ENCODE results near the gene PAQR4.

The PAQR4 gene

DNA sequence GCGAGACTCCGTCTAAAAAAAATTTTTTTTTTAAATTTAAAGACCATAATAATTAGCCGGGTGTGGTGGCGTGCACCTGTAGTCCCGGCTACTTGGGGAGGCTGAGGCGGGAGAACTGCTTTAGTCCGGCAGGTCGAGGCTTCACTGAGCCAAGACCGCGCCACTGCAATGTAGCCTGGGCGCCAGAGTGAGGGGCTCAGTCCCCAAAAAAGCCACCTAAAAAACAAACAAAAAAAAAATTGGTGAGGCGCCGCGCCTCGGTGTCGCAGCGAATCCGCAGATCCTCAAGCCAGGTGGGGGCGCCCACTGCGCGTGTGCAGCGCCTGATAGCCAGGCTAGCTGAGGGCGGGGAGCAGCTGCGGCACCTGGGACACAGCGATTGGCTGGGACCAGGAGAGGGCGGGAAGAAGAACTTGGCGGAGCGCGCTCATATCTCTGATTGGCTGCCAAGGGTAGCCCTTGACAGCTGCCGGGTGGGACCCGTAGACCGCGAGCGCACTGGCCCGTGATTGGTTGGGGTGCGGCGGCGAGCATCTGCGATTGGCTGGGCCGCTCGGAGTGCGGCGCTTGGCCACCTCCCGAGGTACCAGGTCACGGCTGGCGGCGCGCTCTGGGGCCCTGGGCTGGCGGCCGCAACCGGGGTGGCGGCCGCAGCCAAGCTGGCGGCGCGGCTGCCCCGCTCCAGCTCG is 34.6 kb downstream of the PAQR4 start:
- TF ChIP-seq, protein P1, sequence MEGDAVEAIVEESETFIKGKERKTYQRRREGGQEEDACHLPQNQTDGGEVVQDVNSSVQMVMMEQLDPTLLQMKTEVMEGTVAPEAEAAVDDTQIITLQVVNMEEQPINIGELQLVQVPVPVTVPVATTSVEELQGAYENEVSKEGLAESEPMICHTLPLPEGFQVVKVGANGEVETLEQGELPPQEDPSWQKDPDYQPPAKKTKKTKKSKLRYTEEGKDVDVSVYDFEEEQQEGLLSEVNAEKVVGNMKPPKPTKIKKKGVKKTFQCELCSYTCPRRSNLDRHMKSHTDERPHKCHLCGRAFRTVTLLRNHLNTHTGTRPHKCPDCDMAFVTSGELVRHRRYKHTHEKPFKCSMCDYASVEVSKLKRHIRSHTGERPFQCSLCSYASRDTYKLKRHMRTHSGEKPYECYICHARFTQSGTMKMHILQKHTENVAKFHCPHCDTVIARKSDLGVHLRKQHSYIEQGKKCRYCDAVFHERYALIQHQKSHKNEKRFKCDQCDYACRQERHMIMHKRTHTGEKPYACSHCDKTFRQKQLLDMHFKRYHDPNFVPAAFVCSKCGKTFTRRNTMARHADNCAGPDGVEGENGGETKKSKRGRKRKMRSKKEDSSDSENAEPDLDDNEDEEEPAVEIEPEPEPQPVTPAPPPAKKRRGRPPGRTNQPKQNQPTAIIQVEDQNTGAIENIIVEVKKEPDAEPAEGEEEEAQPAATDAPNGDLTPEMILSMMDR (IDR thresholded peaks at IDR 0.05; ENCODE audit: extremely low read depth, missing control alignments) = peak; percentile 61
- DNase-seq (ENCODE audit: low spot score) = peak; percentile 99

DNA sequence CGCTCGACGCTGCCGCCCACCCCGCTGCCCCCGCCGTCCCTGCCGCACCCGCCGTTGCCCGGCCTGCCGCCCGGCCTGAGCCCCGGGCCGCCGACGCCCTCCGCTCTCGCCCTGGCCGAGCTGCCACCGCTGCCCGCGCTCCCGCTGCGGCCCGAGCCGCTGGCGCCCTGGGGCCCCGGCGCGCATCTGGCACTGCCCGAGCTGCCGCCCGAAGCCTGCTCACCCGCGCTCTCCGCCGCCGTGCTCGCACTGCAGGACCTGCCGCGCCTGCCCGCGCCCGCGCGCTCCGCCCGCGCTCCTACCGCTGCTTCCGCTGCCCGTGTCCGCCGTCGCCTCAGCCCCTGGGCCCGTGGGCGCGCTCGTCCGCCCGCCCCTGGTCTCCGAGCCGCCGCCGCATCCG is 35.2 kb downstream of the PAQR4 start:
- TF ChIP-seq, protein P1 (IDR thresholded peaks at IDR 0.05; ENCODE audit: extremely low read depth, missing control alignments) = no peak
- DNase-seq (ENCODE audit: low spot score) = no peak

DNA sequence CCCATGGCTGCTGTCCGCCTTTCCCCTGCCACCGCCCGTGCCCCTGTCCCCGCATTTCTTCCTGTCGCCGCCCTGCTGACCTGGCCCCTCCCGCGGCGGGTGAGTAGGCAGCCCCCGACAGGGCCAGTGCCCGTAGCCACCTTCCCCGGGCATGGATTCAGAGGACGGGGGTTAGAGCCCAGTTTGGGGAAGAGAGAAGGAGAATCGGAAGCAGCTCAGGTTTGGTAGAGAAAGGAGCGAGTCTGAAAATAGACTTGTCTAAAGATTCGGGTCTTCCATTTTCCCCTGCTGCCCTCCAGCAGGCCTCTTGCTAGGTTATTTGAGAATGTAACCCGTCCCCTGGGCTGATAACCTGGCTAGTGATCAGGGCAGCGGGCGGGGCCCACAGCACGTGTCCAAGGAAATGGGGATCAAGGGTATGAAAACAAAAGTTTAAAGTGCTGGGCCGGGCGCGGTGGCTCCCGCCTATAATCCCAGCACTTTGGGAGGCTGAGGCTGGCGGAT is 35.7 kb downstream of the PAQR4 start:
- no peak for DNase-seq (ENCODE audit: low spot score)
- TF ChIP-seq, protein P1 (IDR thresholded peaks at IDR 0.05; ENCODE audit: extremely low read depth, missing control alignments) = no peak

DNA sequence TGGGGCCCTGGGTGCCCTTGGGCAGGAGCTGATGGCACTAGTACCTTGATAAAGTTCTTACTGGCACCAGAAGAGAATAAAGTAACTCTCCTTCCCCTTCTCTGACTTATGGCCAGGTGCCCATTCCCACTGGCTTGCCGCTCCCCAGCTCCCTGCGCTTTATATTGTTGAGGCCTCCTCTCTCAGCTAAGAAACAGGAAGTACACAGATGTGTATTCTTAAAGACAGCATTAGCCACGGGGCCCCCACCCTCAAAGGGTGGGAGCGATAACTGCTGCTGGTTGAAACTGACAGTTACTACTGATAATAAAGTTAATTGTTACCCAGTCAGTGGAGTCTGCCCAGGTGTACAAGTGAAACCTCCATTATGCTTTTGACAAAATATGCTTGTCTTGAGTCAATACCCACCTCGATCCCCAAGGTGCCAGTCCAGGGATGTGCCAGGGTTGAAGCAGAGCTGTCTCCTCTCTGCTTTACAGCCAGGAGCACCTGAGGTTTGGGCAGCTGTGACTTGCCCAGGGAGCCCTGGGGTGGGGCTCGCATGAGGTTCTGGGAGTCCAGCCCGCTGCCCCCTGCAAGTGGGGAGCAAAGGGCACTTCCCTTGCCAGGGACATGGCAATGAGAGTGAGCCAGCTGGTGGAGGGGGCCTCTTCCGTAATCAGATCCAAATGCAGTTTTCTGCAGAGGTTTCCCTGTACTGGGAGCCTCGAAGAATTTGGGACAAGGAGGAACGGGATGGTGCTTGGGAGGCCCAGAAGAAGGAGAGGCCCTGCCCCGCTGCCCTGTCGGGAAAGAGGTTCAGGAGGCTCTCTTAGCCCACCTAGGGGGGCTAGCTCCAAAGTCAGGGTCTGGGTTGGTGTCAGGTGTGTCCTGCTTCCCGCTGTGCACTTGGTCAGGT is 38.2 kb downstream of the PAQR4 start:
- TF ChIP-seq, protein P1 (IDR thresholded peaks at IDR 0.05; ENCODE audit: extremely low read depth, missing control alignments) = no peak
- DNase-seq (ENCODE audit: low spot score) = peak; percentile 59

DNA sequence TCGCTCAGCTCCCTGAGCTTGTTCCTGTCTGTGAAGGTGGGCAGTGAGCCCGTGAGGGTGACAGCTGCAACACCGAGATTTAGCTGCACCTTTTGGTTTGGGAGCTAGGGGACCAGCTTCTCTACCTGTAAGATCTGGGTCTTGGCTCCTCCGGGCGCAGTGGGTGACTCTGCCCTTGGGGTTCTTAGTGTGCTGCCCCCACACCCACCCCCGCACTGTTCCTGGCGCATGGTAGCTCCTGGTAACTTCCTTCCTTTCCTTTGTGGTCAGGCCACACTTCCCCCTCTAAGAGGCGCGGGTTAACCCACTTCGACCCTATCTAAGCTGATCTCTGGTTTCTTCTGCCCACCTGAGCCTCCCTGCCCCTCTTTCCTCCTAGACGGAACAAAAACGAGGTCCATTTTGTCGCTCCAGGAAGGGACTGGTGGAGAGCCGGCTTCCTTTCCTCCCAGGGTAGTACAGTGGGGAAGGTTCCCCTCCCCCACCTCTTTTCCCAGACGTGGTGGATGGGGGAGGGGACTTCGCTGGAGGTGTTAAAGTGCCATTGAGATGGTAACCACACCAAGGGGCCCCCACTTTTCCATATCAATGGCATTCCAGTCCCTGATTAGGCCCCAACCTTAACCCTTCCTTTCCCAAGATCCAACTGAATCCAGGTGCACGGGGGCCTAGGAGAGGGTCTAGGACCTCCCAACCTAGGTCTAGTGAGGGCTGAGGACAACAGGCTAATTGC is 39.0 kb downstream of the PAQR4 start:
- TF ChIP-seq, protein P1 (IDR thresholded peaks at IDR 0.05; ENCODE audit: extremely low read depth, missing control alignments) = no peak
- no peak for DNase-seq (ENCODE audit: low spot score)

DNA sequence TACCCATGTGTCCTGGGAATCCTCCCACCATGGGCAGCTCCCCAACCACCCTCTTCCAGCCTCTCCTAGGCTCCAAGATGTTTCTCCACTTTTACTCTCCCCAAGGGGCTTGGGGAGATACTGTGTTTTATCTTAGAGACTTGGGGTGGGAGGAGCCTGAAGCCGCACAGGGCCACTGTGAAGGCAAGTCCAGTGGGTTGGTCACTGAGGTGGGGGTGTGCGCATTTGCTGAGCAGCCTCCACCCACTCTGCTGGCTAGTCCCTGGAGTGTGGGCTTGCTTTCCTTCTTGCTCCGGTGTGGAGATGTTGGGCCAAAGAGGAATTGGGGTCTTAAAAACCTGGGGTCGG is 39.5 kb downstream of the PAQR4 start:
- TF ChIP-seq, protein P1 (IDR thresholded peaks at IDR 0.05; ENCODE audit: extremely low read depth, missing control alignments) = no peak
- no peak for DNase-seq (ENCODE audit: low spot score)

All from GM20000 (cell line).